ENCODE measurements around the gene ARHGEF1. TPM values are rescaled to one million over a fixed set of nuclear protein-coding genes. Genes with fewer than 3 reads are reported as not detected.
"Not testable (repeated sequence)": the region's sequence is repeated elsewhere in the genome, so short reads cannot be mapped to it uniquely, and the experiment has no call there.

The ARHGEF1 gene
- total RNA-seq, 1 experiment from 2014 or later = 53.8 TPM

DNA sequence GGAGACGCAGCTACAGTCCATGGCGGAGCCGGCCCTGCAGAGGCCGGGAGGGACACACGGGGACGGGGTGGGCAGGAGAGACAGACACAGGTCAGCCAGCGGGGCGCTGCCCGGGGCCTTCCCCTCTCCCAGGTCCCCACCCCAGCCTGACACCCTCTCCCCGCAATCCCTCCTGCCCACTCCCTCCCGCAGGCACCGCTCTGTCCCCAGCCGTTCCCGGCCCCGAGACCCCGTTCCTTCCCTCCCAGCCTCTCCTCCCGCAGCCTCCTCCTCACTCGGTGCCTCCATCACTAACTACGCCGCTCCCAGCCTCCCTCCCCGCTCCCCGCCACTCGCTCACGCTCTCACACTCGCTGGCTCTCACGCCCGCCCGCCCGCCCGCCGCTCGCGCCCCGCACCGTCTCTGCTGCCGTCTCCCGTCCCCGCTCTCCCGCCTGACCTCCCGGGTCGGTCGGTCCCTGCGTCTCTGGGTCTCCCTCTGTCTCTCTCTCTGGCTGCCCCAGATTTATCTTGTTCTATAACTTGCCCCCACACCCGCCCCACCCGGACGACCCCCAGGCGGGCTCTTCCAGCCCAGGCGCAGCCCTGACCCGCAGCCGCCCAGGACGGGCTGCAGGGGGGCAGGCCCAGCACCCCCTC lies 30.0 kb downstream of the ARHGEF1 start:
- Histone ChIP-seq H3K9me3 (replicated peaks) (no peaks in the 10 kb centered on the region), H3K4me1 (no peaks in the 10 kb centered on the region), H3K27me3 (peaks cover 44% of the 10 kb centered on the region), H3K27ac (no peak overlapping the region), H3K4me3 (no peak overlapping the region), H3K36me3 (no peaks in the 10 kb centered on the region)
- no peak for DNase-seq

- Histone ChIP-seq H3K4me3 (no peak overlapping the region), H3K4me1 (no peaks in the 10 kb centered on the region), H3K9me3 (replicated peaks) (no peaks in the 10 kb centered on the region), H3K27ac (no peak overlapping the region), H3K36me3 (no peaks in the 10 kb centered on the region), H3K27me3 (peaks cover 44% of the 10 kb centered on the region)
- no peak for DNase-seq
These were observed 30.8 kb downstream of the ARHGEF1 start for GRCh38 chr19:41913538-41914423.

GRCh38 chr19:41914424-41914834 lies 31.4 kb downstream of the ARHGEF1 start:
- H3K4me3 ChIP-seq; H3K36me3 ChIP-seq; DNase-seq; H3K9me3 ChIP-seq (replicated peaks); H3K4me1 ChIP-seq; H3K27ac ChIP-seq: not testable (repeated sequence)
- H3K27me3 ChIP-seq = peaks cover 44% of the 10 kb centered on the region

DNA sequence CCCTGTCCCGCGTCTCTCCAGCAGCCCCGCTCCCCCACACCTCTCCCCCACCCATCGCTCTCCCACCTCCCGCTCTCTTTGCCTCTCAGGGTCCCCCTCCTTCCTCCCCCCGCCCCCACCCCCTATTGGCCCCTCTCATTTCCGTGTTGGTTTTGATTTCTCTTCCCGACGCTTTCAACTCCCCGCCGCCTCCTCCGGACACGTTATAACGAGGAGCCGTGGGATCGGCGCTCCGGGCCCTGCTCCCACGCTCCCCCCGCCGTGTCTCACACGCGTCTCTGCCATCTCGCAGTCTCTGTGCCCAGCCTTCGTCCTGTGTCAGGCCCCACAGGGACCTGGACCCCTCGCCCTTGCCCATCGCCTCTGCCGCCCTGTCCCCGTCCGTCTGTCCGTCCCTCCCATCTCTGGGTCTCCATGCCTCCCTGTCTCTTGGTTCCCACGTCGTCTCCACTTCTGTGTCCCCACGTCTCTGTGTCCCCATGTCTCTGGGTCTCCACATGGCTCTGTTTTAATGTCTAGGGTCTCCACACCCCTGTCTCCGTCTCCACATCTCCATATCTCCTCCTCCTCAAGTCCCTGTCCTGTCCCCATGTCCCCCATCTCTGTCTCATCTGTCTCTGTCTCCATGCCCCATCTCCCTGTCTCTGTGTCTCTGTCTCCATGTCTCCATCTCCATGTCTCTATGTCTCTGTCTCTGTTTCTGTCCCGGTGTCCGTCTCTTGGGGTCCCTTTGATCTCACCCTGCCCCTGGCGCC lies 32.2 kb downstream of the ARHGEF1 start:
- H3K4me1 ChIP-seq = no peaks in the 10 kb centered on the region
- no peak for DNase-seq
- no peak overlapping the region for H3K4me3 ChIP-seq
- no peak overlapping the region for H3K27ac ChIP-seq
- H3K9me3 ChIP-seq (replicated peaks) = no peaks in the 10 kb centered on the region
- H3K27me3 ChIP-seq = peaks cover 44% of the 10 kb centered on the region
- H3K36me3 ChIP-seq = no peaks in the 10 kb centered on the region

DNA sequence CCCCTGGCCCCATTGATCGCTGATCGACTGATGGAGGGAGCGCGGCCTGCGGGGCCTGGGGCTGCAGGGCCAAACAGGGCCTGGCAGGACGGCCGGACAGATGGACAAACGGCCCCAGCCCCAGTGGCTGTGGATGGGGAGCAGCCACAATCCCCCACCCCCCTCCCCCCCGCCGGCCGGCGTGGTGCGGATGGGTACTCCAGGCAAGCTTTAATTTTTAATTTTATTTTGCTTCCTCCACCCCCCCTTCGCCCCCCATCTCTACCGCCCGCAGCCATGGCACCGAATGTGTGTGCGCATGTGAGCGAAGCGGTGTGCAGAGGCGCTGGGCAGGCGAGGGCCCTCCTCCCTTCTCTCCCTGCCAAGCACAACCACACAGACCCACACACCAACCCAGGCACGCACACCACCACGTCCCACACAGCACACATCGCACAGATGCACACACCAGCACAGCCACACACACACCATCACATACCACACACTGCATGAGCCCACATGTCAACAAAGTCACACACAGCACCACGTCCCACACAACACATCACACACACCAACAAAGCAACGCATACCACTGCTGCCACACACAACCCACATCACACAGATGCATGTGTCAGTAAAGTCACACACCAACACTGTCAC lies 32.9 kb downstream of the ARHGEF1 start:
- DNase-seq = no peak
- Histone ChIP-seq H3K9me3 (replicated peaks) (no peaks in the 10 kb centered on the region), H3K4me3 (no peak overlapping the region), H3K36me3 (no peaks in the 10 kb centered on the region), H3K4me1 (no peaks in the 10 kb centered on the region), H3K27me3 (peaks cover 44% of the 10 kb centered on the region), H3K27ac (no peak overlapping the region)

GRCh38 chr19:41917676-41918075 lies 34.7 kb downstream of the ARHGEF1 start:
- Histone ChIP-seq H3K9me3 (replicated peaks) (no peaks in the 10 kb centered on the region), H3K4me3 (no peak overlapping the region), H3K27me3 (peaks cover 34% of the 10 kb centered on the region), H3K27ac (no peak overlapping the region), H3K4me1 (no peaks in the 10 kb centered on the region), H3K36me3 (no peaks in the 10 kb centered on the region)
- no peak for DNase-seq

- Histone ChIP-seq H3K4me1 (no peaks in the 10 kb centered on the region), H3K36me3 (no peaks in the 10 kb centered on the region), H3K4me3 (no peak overlapping the region), H3K9me3 (replicated peaks) (no peaks in the 10 kb centered on the region), H3K27me3 (peaks cover 37% of the 10 kb centered on the region), H3K27ac (no peak overlapping the region)
- DNase-seq = no peak
These were observed 35.1 kb downstream of the ARHGEF1 start for GRCh38 chr19:41918095-41918494.

DNA sequence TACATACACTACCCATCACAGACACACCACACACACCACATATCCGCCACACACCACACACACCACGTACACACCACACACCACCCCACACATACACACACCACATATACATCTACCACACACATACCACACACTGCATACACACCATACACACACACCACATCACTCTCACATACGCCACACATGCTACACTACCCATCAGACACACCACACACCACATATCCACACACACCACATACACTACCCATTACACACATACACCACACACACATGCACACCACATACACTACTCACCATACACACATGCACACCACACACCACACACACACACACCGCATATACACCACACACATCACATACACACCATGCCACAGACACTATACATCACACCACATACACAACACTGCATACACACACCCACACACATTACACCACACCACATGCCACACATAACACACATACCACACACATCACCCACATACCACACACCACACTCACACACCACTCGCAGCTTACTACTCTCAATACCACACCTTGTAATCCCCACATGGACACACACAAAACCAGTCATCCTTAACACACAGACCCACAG lies 35.8 kb downstream of the ARHGEF1 start:
- no peaks in the 10 kb centered on the region for H3K36me3 ChIP-seq
- H3K4me1 ChIP-seq = no peaks in the 10 kb centered on the region
- H3K27ac ChIP-seq = no peak overlapping the region
- H3K4me3 ChIP-seq = no peak overlapping the region
- peaks cover 36% of the 10 kb centered on the region for H3K27me3 ChIP-seq
- DNase-seq = no peak
- no peaks in the 10 kb centered on the region for H3K9me3 ChIP-seq (replicated peaks)

- no peak overlapping the region for H3K4me3 ChIP-seq
- no peak overlapping the region for H3K27ac ChIP-seq
- peaks cover 30% of the 10 kb centered on the region for H3K27me3 ChIP-seq
These were observed 37.1 kb downstream of the ARHGEF1 start for GRCh38 chr19:41919948-41920712.

DNA sequence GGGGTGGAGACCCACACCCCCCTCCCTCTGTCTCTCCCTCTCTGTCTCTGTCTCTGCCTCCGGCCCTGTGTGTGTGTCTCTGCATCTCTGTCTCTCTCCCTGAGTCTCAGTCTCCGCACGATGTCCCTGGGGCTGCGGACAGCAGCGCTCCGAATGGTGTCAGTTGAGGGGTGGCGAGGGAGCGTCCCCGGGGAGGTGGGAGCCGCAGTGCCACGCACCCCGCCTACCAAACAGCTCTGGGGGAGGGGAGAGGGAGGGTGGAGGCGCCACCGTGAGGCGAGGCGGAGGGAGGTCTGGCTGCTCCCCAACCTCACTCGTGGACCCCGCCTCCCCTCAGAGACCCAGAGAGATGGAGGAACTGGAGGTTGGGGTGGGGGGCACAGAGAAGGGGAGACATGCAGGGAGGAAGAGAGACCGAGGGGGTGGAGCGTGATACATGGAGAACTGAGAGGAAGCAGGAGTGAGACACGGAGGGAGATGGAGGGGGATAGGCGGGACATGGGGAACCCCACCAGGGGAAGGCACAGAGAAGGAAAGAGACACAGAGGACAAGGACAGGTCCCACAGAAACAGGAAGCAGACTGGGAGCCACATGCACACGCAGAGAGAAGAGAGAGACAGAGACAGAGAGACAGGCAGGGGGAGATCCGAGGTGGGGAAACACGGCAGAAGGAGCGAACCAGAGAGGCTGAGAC lies 38.0 kb downstream of the ARHGEF1 start:
- no peaks in the 10 kb centered on the region for H3K36me3 ChIP-seq
- H3K27ac ChIP-seq = no peak overlapping the region
- no peaks in the 10 kb centered on the region for H3K9me3 ChIP-seq (replicated peaks)
- H3K4me3 ChIP-seq = no peak overlapping the region
- peaks cover 30% of the 10 kb centered on the region for H3K27me3 ChIP-seq
- DNase-seq = no peak
- no peaks in the 10 kb centered on the region for H3K4me1 ChIP-seq

More at GRCh38 chr19:41919948-41920712, 37.1 kb downstream of the ARHGEF1 start:
- no peaks in the 10 kb centered on the region for H3K36me3 ChIP-seq
- DNase-seq = no peak
- no peaks in the 10 kb centered on the region for H3K4me1 ChIP-seq
- H3K9me3 ChIP-seq (replicated peaks) = no peaks in the 10 kb centered on the region

GRCh38 chr19:41921577-41922576 lies 38.9 kb downstream of the ARHGEF1 start:
- no peaks in the 10 kb centered on the region for H3K36me3 ChIP-seq
- DNase-seq = no peak
- no peaks in the 10 kb centered on the region for H3K4me1 ChIP-seq
- no peak overlapping the region for H3K27ac ChIP-seq
- H3K9me3 ChIP-seq (replicated peaks) = no peaks in the 10 kb centered on the region
- H3K4me3 ChIP-seq = no peak overlapping the region
- H3K27me3 ChIP-seq = peaks cover 25% of the 10 kb centered on the region; the same call in 1 of the 2 replicates

- no peak overlapping the region for H3K27ac ChIP-seq
- no peaks in the 10 kb centered on the region for H3K36me3 ChIP-seq
- H3K4me1 ChIP-seq = no peaks in the 10 kb centered on the region
- no peak overlapping the region for H3K4me3 ChIP-seq
- peaks cover 27% of the 10 kb centered on the region for H3K27me3 ChIP-seq
- no peaks in the 10 kb centered on the region for H3K9me3 ChIP-seq (replicated peaks)
- DNase-seq = no peak
These were observed 39.6 kb downstream of the ARHGEF1 start for GRCh38 chr19:41922585-41922984.

All from SJCRH30 (cell line).